Measurements from ENCODE around the gene GIGYF1.

DNA sequence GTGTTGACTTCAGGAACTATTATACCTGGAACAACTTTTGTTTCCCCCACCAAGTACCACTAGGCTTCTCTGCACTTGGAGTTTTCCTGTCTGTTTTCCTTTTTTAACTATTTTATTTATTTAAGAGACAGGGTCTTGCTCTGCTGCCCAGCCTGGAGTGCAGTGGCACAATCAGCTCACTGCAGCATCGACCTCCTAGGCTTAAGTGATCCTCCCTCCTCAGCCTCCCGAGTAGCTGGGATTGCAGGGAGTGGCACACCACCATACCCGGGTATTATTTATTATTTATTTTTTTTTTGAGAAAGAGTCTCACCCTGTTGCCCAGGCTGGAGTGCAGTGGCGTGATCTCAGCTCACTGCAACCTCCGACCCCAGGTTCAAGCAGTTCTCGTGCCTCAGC is 2.1 kb upstream of the GIGYF1 start:
- TF ChIP-seq, protein P1, sequence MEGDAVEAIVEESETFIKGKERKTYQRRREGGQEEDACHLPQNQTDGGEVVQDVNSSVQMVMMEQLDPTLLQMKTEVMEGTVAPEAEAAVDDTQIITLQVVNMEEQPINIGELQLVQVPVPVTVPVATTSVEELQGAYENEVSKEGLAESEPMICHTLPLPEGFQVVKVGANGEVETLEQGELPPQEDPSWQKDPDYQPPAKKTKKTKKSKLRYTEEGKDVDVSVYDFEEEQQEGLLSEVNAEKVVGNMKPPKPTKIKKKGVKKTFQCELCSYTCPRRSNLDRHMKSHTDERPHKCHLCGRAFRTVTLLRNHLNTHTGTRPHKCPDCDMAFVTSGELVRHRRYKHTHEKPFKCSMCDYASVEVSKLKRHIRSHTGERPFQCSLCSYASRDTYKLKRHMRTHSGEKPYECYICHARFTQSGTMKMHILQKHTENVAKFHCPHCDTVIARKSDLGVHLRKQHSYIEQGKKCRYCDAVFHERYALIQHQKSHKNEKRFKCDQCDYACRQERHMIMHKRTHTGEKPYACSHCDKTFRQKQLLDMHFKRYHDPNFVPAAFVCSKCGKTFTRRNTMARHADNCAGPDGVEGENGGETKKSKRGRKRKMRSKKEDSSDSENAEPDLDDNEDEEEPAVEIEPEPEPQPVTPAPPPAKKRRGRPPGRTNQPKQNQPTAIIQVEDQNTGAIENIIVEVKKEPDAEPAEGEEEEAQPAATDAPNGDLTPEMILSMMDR (conservative IDR thresholded peaks at IDR 0.05; ENCODE audit: low read depth, low read length): no peak
- TF ChIP-seq FOS (IDR thresholded peaks at IDR 0.05; ENCODE audit: low read depth, low read length): no peak
- no peak for TF ChIP-seq MAZ (IDR thresholded peaks at IDR 0.05; ENCODE audit: borderline replicate concordance, low read depth, low read length)
- no peak for TF ChIP-seq POLR2A (IDR thresholded peaks at IDR 0.05; ENCODE audit: low read depth, low read length)
- no peak for TF ChIP-seq RAD21 (IDR thresholded peaks at IDR 0.05; ENCODE audit: low read length)
- no peak for TF ChIP-seq MXI1 (IDR thresholded peaks at IDR 0.05; ENCODE audit: borderline replicate concordance, low read depth, low read length)
- TF ChIP-seq RFX5 (IDR thresholded peaks at IDR 0.05; ENCODE audit: low read depth, low read length): no peak

Data from IMR-90 (cell line).